ENCODE results near the gene LGALS1.

The LGALS1 gene

GRCh38 chr22:37728620-37729019 is 53.2 kb downstream of the LGALS1 start:
- no peak for DNase-seq
